GM23338 (cell line): ENCODE results near the gene TELO2. TPM values are rescaled to one million over a fixed set of nuclear protein-coding genes. Genes with fewer than 3 reads are reported as not detected.

Source experiments
- ATAC-seq: fragments of 200-7000 bp; cut with Tn5 transposase; 3 replicates; pipeline ENCODE4 v1.9.1; 2020
- DNase-seq: peaks from one replicate; pipeline ENCODE4 v3.0.0-alpha.2; 2015; ENCODE audit warnings: low spot score
- H2AFZ ChIP-seq: fragments of 200-600 bp; sonication (generic); 2 replicates; pipeline ENCODE4 v1.8.0; 2016; ENCODE audit warnings: antibody characterized with exemption, mild to moderate bottlenecking, moderate library complexity
- H3F3A ChIP-seq: fragments of 200-600 bp; sonication (generic); replicated peaks from 2 replicates; pipeline ENCODE4 v1.8.0; 2017; ENCODE audit warnings: antibody characterized with exemption, mixed run types, low read depth
- H3K27ac ChIP-seq: fragments of 200-600 bp; sonication (generic); 2 replicates; pipeline ENCODE4 v1.6.1; 2016; ENCODE audit warnings: low read depth
- H3K27me3 ChIP-seq: fragments of 200-600 bp; sonication (generic); 2 replicates; pipeline ENCODE4 v1.8.0; 2016; ENCODE audit warnings: mild to moderate bottlenecking, mixed run types, moderate library complexity; ENCODE audit not compliant: insufficient read depth
- H3K36me3 ChIP-seq: fragments of 200-600 bp; sonication (generic); 2 replicates; pipeline ENCODE4 v1.8.0; 2016; ENCODE audit warnings: mild to moderate bottlenecking; ENCODE audit not compliant: insufficient read depth
- H3K4me1 ChIP-seq: fragments of 200-600 bp; sonication (generic); 2 replicates; pipeline ENCODE4 v1.8.0; 2016; ENCODE audit warnings: mild to moderate bottlenecking, moderate library complexity; ENCODE audit not compliant: insufficient read depth
- H3K4me2 ChIP-seq: fragments of 200-600 bp; sonication (generic); 2 replicates; pipeline ENCODE4 v1.7.1; 2017; ENCODE audit warnings: mixed run types
- H3K4me3 ChIP-seq: fragments of 200-600 bp; sonication (generic); 2 replicates; pipeline ENCODE4 v1.6.1; 2016; ENCODE audit warnings: mixed run types
- H3K79me2 ChIP-seq: fragments of 200-600 bp; sonication (generic); replicated peaks from 2 replicates; pipeline ENCODE4 v1.8.0; 2017; ENCODE audit warnings: mild to moderate bottlenecking; ENCODE audit not compliant: insufficient read depth
- H3K9me2 ChIP-seq: fragments of 200-600 bp; sonication (generic); 2 replicates; pipeline ENCODE4 v1.8.0; 2017; ENCODE audit not compliant: insufficient read depth
- H4K20me1 ChIP-seq: fragments of 200-600 bp; sonication (generic); replicated peaks from 2 replicates; pipeline ENCODE4 v1.8.0; 2017; ENCODE audit warnings: mild to moderate bottlenecking; ENCODE audit not compliant: insufficient read depth
- H3K27ac Mint-ChIP-seq: 2 replicates; pipeline ENCODE4 v1.8.0; 2020; ENCODE audit warnings: inconsistent platforms, mild to moderate bottlenecking, moderate library complexity, mixed read lengths
- H3K27me3 Mint-ChIP-seq: 3 replicates; pipeline ENCODE4 v1.8.0; 2022; ENCODE audit warnings: low read depth, mild to moderate bottlenecking, moderate library complexity, mixed read lengths, inconsistent platforms; ENCODE audit not compliant: insufficient read depth, poor library complexity
- H3K36me3 Mint-ChIP-seq: 3 replicates; pipeline ENCODE4 v1.8.0; 2021; ENCODE audit warnings: low read depth, mild to moderate bottlenecking, inconsistent platforms, moderate library complexity, mixed read lengths
- H3K4me1 Mint-ChIP-seq: 3 replicates; pipeline ENCODE4 v1.8.0; 2020; ENCODE audit warnings: mild to moderate bottlenecking, inconsistent platforms, mixed read lengths
- H3K4me3 Mint-ChIP-seq: 3 replicates; pipeline ENCODE4 v1.8.0; 2021; ENCODE audit warnings: moderate library complexity, mild to moderate bottlenecking, inconsistent platforms, mixed read lengths
- H3K9me3 Mint-ChIP-seq: 3 replicates; pipeline ENCODE4 v1.8.0; 2020; ENCODE audit warnings: moderate library complexity, mild to moderate bottlenecking, inconsistent platforms, mixed read lengths
- EZH2phosphoT487 ChIP-seq: fragments of 200-600 bp; sonication (generic); IDR thresholded peaks from one replicate; pipeline ENCODE4 v1.8.1; 2018; ENCODE audit warnings: antibody characterized with exemption; ENCODE audit not compliant: unreplicated experiment
- NANOG ChIP-seq: IDR thresholded peaks from 2 replicates; pipeline ENCODE4 v1.6.1; 2016; ENCODE audit warnings: antibody characterized with exemption, borderline replicate concordance
- POLR2AphosphoS5 ChIP-seq: IDR thresholded peaks from 2 replicates; pipeline ENCODE4 v1.6.1; 2016; ENCODE audit warnings: antibody characterized with exemption, low read depth
- polyA plus RNA-seq: library from polyadenylated mRNA; unstranded; fragments of >200 nt; fragmentation: Nextera tagmentation; extraction: Ambion mirVana; gene quantifications from 2 replicates; pipeline ENCODE4 v1.2.1, GENCODE V29; 2016
- total RNA-seq: library from RNA; depleted of rRNA; stranded (reverse); fragments of >200 nt; shearing (Covaris generic); gene quantifications from 2 replicates; pipeline ENCODE4 v1.2.3, GENCODE V29; 2014
- TF ChIP-seq, protein P1 (sequence below): IDR thresholded peaks from one replicate; pipeline ENCODE4 v1.6.1; 2018; ENCODE audit warnings: antibody characterized with exemption; ENCODE audit not compliant: unreplicated experiment
- TF ChIP-seq, protein P2 (sequence below): fragments of 250-450 bp; sonication (Bioruptor Pico); IDR thresholded peaks from 2 replicates; pipeline ENCODE4 v1.5.0; 2020; ENCODE audit warnings: mild to moderate bottlenecking, moderate library complexity

The TELO2 gene
- total and polyA plus RNA-seq, 2 experiments from 2014 or later, result 45.4 to 76.0 TPM

DNA sequence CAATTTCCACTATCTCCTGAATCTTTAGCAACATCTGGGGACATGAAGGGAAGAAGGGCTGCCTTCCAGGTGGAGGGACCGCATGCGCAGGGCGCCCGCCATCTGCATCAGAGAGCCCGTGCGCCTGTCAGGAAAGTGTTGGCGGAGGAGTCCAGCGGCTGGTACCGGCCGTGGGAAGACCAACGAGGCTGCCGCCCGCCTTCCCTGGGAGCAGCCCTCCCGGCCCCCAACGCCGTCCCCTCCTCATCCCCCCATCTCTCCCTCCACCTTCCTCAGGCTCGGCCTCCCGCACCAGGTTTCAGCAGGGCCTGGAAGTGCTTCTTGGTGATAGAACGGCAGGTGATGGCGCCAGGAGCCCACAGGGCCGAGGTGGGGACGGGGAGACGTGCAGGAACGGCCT is 27.1 kb upstream of the TELO2 start (continued):
- no peak for TF ChIP-seq EZH2phosphoT487
- no peak for TF ChIP-seq POLR2AphosphoS5
- TF ChIP-seq, protein P1, sequence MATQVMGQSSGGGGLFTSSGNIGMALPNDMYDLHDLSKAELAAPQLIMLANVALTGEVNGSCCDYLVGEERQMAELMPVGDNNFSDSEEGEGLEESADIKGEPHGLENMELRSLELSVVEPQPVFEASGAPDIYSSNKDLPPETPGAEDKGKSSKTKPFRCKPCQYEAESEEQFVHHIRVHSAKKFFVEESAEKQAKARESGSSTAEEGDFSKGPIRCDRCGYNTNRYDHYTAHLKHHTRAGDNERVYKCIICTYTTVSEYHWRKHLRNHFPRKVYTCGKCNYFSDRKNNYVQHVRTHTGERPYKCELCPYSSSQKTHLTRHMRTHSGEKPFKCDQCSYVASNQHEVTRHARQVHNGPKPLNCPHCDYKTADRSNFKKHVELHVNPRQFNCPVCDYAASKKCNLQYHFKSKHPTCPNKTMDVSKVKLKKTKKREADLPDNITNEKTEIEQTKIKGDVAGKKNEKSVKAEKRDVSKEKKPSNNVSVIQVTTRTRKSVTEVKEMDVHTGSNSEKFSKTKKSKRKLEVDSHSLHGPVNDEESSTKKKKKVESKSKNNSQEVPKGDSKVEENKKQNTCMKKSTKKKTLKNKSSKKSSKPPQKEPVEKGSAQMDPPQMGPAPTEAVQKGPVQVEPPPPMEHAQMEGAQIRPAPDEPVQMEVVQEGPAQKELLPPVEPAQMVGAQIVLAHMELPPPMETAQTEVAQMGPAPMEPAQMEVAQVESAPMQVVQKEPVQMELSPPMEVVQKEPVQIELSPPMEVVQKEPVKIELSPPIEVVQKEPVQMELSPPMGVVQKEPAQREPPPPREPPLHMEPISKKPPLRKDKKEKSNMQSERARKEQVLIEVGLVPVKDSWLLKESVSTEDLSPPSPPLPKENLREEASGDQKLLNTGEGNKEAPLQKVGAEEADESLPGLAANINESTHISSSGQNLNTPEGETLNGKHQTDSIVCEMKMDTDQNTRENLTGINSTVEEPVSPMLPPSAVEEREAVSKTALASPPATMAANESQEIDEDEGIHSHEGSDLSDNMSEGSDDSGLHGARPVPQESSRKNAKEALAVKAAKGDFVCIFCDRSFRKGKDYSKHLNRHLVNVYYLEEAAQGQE, result no peak

DNA sequence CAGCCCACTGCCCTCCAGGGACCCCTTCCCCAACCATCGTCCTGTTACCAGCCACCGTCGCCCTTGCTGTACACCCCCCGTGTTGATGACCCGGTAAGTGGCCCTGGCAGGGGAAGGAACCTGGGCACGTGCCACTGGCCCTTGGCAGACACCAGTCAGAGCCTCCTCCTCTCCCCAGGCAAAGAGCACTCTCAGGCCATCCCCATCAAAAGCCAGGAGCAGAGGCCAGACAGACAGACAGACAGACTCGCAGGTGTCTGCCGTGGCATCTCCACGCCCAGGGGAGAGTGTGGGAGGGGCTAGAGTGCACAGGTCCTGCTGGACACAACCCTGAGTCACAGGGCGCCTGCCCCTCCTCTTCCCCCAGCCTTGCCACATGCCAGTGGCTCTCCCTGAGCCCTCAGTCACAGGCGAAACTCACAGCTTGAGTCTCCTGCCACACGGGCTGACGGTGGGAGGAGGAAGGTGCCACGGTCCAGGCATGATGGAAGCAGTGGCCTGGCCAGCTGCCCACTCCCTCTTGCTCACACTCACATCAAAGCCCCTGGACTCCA is 26.1 kb upstream of the TELO2 start:
- Mint-ChIP-seq H3K4me1 (peaks cover 3% of the 10 kb centered on the region; the same call in 1 of the 3 replicates), H3K4me3 (no peak overlapping the region), H3K36me3 (no peaks in the 10 kb centered on the region; the same call in 1 of the 3 replicates), H3K27ac (no peak overlapping the region), H3K27me3 (no peaks in the 10 kb centered on the region), H3K9me3 (no peaks in the 10 kb centered on the region)
- DNase-seq, result no peak
- Histone ChIP-seq H3K79me2 (peaks cover 52% of the 10 kb centered on the region), H3K4me3 (no peak overlapping the region), H3K4me2 (no peak overlapping the region), H3K27ac (no peak overlapping the region), H3K27me3 (no peaks in the 10 kb centered on the region), H3K36me3 (no peaks in the 10 kb centered on the region), H3K9me2 (no peaks in the 10 kb centered on the region), H4K20me1 (peaks cover 27% of the 10 kb centered on the region), H3F3A (no peaks in the 10 kb centered on the region), H3K4me1 (no peaks in the 10 kb centered on the region), H2AFZ (no peak overlapping the region)
- TF ChIP-seq POLR2AphosphoS5, result no peak
- TF ChIP-seq, protein P2, sequence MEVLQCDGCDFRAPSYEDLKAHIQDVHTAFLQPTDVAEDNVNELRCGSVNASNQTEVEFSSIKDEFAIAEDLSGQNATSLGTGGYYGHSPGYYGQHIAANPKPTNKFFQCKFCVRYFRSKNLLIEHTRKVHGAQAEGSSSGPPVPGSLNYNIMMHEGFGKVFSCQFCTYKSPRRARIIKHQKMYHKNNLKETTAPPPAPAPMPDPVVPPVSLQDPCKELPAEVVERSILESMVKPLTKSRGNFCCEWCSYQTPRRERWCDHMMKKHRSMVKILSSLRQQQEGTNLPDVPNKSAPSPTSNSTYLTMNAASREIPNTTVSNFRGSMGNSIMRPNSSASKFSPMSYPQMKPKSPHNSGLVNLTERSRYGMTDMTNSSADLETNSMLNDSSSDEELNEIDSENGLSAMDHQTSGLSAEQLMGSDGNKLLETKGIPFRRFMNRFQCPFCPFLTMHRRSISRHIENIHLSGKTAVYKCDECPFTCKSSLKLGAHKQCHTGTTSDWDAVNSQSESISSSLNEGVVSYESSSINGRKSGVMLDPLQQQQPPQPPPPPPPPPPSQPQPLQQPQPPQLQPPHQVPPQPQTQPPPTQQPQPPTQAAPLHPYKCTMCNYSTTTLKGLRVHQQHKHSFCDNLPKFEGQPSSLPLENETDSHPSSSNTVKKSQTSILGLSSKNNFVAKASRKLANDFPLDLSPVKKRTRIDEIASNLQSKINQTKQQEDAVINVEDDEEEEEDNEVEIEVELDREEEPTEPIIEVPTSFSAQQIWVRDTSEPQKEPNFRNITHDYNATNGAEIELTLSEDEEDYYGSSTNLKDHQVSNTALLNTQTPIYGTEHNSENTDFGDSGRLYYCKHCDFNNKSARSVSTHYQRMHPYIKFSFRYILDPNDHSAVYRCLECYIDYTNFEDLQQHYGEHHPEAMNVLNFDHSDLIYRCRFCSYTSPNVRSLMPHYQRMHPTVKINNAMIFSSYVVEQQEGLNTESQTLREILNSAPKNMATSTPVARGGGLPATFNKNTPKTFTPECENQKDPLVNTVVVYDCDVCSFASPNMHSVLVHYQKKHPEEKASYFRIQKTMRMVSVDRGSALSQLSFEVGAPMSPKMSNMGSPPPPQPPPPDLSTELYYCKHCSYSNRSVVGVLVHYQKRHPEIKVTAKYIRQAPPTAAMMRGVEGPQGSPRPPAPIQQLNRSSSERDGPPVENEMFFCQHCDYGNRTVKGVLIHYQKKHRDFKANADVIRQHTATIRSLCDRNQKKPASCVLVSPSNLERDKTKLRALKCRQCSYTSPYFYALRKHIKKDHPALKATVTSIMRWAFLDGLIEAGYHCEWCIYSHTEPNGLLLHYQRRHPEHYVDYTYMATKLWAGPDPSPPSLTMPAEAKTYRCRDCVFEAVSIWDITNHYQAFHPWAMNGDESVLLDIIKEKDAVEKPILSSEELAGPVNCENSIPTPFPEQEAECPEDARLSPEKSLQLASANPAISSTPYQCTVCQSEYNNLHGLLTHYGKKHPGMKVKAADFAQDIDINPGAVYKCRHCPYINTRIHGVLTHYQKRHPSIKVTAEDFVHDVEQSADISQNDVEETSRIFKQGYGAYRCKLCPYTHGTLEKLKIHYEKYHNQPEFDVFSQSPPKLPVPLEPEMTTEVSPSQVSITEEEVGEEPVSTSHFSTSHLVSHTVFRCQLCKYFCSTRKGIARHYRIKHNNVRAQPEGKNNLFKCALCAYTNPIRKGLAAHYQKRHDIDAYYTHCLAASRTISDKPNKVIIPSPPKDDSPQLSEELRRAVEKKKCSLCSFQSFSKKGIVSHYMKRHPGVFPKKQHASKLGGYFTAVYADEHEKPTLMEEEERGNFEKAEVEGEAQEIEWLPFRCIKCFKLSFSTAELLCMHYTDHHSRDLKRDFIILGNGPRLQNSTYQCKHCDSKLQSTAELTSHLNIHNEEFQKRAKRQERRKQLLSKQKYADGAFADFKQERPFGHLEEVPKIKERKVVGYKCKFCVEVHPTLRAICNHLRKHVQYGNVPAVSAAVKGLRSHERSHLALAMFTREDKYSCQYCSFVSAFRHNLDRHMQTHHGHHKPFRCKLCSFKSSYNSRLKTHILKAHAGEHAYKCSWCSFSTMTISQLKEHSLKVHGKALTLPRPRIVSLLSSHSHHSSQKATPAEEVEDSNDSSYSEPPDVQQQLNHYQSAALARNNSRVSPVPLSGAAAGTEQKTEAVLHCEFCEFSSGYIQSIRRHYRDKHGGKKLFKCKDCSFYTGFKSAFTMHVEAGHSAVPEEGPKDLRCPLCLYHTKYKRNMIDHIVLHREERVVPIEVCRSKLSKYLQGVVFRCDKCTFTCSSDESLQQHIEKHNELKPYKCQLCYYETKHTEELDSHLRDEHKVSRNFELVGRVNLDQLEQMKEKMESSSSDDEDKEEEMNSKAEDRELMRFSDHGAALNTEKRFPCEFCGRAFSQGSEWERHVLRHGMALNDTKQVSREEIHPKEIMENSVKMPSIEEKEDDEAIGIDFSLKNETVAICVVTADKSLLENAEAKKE (CRISPR knock-in tag), result no peak
- no peak for TF ChIP-seq NANOG
- TF ChIP-seq, protein P1, result no peak
- no peak for ATAC-seq
